NCI-H748 (cell line): Measurements from ENCODE around the gene PRSS56.

Experiments
- DNase-seq: peaks from one replicate; lab custom pipeline; 2025; ENCODE audit not compliant: unreplicated experiment; lab: John Stamatoyannopoulos, UW

PRSS56 gene

GRCh38 chr2:232519581-232520438, at the start of gene PRSS56:
TSS of gene PRSS56 (plus strand) at chr2:232520388. CDS start at chr2:232520599, 211 bp downstream.
- DNase-seq, result peak; percentile 33

DNA sequence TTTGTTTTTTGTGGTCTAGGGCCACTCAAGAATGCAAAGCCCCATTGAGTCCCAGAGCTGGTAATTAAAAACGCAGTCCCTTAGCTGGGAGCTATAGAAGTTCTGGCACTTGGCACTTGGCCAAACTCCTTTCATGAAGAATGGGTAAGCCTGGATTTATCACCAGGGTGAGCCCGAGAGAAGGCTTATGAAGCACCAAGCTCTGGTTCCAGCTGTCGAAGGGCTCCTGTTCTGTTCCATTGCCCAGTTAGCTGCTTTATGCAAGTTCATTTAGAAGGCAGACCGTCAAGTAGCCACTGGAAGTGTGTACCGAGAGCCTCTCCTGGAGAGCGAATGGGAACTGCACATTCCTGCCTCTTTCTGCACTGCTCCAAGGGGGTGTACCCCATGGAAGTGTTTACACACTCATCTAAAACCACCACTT, 46.7 kb upstream of the PRSS56 start:
- peak; percentile 83 for DNase-seq

DNA sequence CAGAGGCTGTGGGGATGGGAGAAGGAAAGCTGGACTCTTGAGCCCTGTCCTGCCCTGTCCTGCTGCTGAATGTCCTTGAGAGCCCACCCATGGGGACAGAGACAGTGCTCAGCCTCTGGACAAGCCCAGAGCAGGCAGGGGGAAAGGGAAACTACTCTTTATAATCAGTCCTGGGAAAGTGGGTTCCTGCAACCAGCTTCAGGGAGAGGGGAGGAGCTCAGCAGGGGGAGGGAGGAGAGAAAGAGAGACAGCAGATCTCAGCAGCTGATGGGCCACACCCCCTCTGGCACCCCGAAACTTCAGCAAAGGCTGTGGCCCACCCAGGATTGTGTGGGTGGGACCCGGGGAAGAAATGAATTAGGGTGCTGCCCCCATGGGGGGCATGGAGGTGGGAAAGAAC, 44.1 kb upstream of the PRSS56 start:
- no peak for DNase-seq

DNA sequence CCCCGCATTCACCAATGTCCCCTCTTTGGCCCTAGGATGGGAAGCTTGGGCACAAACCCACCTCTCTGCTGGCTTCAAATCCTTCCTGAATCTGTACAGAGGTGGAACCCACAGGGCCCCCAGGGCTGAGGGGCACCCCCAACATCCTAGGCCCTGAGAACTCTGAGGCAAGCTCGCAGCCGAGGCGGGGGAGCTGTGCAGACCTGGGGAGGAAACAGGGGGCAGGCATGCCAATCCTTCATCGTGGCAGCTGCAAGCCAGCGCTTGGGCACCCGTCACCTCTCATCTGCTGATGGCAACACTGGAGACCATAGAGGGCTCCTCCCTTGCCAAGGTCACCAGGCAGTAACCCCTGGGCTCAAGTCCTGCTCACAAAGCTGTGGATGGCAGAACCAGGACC, 43.4 kb upstream of the PRSS56 start:
- DNase-seq, result no peak

DNA sequence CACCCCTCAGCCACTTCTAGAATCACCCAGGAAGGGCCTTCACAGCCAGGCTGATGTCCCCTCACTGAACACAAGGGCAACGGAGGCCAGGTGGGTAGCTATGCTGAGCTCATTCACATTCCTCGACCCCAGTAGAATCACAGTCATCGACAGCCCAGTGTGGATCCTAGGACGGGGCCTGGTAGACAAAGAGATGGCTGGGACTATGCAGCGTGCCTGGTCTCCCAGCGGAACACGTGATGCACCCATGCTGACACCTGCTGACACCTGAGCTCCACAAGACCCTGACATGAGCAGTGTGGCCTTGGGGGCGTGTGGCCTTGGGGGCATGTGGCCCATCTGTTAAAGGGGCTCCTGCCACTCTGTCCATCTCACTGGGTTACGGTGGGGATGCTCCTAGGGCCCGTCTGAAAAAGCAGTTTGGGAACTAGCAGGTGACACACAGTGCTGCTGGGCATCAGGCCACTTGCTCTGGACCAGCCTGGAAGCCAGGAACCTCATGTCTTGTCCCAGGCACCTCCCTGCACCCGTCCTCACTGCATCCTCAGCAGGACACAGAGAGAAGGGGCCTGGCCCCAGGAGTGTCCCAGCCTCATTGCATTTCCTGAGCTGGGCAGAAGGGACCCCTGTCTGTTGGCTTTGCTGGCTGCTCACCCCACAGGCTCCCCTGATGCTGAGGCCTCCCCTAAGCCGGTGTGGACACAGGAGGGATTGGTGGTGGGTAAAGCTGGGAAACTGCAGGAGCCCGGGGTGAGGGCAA, 42.3 kb upstream of the PRSS56 start:
- no peak for DNase-seq

GRCh38 chr2:232478571-232479340, 41.4 kb upstream of the PRSS56 start:
- no peak for DNase-seq

DNA sequence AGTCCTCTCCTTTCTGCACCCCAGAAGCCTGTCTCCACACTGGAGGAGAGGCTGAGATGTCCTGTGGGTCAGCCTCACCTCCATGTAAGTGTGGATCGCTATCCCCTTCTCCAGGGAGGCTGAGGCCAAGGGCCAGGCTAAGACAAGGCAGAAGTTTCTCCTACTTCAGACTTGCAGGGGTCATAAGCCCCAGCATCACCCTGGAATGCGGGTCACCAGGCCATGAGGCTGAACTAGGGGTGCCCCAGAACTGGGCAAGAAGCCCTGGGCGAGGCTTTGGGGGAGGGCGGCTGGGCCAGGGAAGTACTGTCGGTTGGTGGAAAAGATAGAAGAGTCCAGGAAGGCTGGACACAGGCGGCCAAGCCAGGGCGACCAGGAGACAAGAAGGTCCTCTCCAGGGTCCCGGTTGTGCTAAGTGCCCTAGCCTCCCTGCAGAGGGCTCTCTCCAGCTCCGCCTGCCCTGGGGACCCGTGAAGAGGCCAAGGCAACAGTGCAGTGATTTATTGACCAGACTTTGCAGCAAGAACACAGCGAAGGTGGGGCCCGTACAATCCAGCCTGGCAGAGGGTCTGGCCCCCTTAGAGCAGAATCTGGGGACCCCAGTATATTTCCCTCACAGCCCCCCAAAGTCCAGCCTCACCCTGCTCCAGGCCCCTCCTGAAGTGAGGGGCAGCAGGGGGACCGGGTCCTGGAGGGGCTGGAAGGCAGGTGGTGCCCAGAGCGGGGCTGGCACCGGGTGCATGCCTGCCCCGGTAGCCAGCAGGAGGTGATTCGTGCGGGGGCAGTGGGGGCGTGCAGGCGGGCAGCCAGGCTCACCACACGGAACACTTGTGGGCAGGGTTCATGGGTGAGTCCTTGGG, 40.6 kb upstream of the PRSS56 start:
- no peak for DNase-seq

GRCh38 chr2:232480201-232481190, 39.7 kb upstream of the PRSS56 start:
- no peak for DNase-seq

- no peak for DNase-seq
Observed at GRCh38 chr2:232481322-232482140, 38.7 kb upstream of the PRSS56 start.

GRCh38 chr2:232482301-232483238, 37.6 kb upstream of the PRSS56 start:
- DNase-seq, result no peak

DNA sequence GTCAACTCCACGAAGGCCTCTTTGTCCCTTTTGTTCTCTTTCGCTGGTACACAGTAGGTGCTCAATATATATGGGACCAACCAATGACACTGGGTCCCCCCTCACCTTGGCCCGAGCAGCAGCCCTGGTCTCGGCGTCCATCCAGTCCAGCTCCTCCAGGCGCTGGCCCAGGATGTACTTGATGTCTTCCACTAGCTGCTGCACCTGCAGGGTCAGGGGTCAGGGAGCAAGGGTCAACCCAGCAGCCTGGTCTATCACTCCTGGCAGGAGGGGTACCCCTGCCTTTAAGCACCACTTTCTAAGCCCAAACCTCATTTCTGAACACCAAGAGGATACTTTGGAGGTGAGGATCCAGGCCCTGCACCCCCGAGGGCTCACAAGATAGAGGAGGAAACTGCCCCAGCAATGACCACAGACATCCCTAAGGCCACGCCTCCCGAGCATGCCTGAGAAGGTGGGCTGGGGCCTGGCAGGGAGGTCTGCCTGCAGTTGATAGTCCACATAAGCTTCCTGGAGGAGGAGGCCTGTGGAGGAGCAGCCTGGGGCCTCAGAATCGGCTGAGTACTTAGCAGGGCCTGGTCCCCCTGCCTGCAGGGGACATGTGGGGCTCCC, 36.8 kb upstream of the PRSS56 start:
- DNase-seq, result no peak

- DNase-seq, result no peak
Observed at GRCh38 chr2:232483923-232484627, 36.1 kb upstream of the PRSS56 start.

GRCh38 chr2:232484628-232485347, 35.4 kb upstream of the PRSS56 start:
- no peak for DNase-seq

- no peak for DNase-seq
Observed at GRCh38 chr2:232485348-232485756, 34.8 kb upstream of the PRSS56 start.

DNA sequence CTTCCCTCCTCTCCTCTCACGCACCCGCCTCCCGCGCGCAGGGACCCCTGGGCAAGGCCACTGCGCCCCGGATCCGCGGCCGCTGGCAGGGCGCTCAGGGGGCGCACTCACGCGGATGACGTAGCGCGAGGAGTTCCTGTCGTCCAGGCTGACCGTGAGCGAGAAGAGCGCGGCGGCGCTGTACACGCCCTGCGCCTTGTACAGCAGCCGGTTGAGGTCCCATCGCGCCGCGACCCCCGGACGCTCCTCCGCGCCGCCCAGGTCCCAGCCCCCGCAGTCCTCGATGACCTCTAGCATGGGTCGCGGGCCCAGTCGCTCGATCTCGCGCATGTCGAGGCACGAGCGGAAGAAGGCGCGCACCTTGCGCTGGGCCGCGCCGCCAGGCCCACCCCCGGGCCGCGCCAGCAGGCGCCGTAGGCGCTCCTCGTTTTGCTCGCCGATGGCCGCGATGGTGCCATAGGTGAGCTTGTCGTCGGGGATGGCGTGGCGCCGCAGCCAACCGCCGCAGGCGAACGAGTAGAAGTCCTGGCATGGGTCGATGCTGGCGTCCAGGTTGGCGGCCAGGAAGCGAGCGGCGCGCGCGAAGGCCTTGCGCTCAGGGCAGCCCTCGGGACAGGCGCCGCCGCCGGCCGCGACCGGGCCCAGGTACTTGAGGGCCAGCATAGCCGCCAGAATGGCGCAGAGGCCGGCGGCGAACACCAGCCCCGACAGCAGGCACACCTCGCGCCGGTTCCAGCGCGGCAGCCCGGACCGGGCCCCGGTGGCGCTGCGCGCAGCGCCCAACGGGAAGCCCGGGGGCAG, 34.2 kb upstream of the PRSS56 start:
- no peak for DNase-seq
